NCI-H748 (cell line): ENCODE results near the gene SOWAHA.

Experiments
- DNase-seq: peaks from one replicate; lab custom pipeline; 2025; ENCODE audit not compliant: unreplicated experiment; lab: John Stamatoyannopoulos, UW

SOWAHA gene

DNA sequence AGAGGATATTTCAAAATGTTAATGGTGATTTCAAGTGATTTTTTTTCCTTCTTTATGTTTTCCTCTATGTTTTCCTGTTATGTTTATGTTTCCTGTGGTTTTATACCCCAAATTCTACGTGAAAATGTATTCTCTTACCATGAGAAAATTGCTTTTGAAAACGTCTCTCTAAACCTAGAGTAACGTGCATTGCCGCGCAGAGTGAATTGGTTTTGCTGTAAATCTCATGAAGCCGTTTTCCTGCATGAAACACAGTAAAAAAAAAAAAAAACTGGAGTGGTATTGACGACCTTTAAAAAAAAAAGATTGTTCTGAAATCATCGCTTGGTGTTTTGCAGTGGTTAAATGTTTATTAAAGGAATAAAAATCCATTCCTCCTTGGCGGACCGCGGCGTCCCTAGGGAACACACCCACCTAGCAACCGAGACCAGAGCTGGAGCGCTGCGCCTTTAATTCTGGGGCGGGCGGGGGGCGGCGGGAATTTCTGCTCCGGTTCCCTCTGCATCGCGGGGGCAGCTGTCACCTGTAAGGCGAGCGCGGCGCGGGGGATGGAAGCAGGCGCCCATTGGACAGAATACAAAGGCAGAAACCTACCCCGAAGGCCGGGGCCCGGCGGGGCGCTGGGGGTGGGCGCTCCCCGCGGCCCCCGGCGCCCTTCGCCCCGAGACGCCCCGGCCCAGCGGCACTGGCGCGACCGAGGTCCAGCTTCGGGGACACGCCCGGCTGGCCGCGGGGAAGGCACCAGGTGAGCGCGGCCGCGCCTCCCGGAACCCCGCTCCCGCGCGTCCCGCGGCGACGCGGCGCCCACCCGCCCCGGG lies at the start of gene SOWAHA:
TSS of gene SOWAHA (plus strand) at position 522 of the 818 bp plus-strand sequence. CDS start 320 bp downstream, outside the sequence.
- peak; percentile 85 for DNase-seq

DNA sequence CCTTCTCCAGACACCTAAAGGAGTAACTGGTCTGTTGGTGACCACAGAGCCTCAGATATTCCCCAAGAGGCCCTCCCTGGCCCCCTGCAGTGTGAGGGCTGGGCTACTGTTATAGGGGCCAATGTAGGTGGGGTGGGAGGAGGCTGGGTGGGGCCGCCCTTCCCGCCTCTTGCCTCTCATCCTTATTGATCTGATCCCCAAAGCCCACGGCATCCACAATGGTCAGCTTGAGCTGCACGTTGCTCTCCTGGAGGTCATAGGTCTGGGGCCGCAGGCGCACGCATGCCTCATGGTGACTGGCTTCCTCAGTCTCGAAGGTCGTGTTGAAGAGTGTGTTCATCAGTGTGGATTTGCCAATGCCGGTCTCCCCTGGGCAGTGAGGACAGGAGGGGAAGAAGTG lies 49.1 kb upstream of the SOWAHA start:
- DNase-seq: no peak

DNA sequence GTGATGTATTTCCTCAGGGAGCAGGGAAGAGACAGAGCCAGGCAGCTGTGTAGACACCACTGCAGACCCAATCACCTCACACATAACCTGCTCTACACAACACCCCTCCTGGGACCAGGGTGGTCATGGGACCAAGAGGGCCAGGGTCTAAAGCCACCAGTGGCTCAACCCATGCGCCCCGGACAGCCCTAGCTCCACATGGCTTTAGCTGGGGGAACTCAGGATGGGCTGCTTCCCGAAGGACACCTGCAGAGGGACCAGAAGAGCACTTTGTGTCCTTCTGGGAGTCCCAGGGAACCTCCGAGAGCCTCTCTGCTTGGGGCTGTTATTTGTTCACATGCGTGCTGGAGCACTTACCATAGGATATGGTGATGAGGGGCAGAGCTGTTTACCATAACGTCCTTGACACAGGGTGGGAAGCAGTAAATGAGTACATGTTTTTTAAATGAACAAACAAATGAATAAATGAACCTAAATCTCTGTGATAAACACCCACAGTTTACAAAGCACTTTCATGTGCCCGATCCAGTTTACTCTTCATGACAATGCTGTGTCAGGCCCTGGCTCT lies 48.3 kb upstream of the SOWAHA start:
- DNase-seq: no peak

DNA sequence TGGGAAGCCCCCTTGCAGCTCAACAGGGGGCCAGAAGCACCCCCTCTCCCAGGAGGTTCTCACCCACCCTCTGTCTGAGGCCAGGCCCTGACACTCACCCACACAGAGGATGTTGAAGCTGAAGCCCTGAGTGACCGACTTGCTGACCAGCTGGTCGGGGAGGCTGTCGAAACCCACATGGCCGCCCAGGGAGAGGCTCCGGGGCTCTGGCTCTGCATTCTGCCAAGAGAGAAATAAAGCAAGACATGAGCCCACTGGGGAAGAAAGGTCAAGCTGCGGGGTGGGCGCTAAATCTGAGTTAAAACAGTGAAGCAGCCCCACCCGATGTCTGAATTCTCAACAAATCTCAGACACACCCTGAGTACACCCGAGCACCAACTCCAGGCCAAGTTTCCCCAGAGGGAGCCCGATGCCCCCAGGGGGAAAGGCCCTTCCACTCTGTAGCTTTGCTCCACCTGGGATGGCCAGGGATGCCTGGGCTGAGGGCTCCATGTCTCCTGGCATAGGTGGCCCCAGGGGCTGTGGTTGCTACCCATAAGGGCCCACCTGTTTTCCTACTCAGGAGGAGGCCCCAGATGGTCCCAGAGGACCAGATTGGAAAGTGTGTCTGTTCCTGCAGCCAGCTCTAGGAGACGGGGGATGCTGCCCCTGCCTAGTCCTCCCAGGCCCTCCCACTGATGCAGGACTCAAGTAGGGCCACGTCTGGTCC lies 47.6 kb upstream of the SOWAHA start:
- DNase-seq: no peak

GRCh38 chr5:132766020-132766805 lies 46.9 kb upstream of the SOWAHA start:
- DNase-seq: no peak

DNA sequence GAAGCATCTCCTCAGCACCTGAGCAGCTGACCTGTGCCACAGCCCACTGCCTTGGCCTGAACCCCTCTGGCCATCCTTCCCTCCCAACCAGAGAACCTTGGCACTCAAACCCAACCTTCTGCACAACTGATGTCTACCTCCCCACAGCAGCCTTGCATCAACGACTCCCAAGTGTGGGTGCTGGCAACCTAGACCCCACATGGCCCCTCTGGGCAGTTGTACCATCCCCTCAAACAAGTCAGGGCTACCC lies 46.4 kb upstream of the SOWAHA start:
- no peak for DNase-seq

- no peak for DNase-seq
Observed at GRCh38 chr5:132767150-132767549, 46.0 kb upstream of the SOWAHA start.

GRCh38 chr5:132768485-132768868 lies 44.6 kb upstream of the SOWAHA start:
- DNase-seq: no peak

GRCh38 chr5:132770476-132771159 lies 42.5 kb upstream of the SOWAHA start:
- DNase-seq: no peak

DNA sequence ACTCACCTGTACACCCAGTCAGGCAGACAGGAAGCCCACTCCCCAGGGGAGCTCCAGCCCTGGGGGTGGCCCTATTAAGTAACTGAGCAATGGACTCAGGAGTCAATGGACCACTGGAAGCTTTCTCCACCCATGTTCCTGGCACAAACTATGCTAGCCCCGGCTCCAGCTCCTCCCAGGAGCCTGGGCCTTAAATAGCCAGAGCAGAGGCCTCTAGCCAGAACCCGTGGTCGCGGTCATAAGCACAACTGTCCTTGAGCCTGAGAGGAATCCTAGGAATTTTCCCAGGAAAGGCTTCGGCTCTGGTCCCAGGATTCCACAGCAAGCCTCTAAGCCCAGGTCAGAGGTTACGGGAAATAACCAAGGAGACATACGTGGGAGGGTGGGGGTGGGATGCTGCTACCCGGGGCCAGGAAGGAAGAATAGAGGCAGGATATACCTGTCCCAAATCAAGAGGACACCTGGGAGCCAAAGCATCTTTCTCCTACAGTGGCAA lies 41.6 kb upstream of the SOWAHA start:
- no peak for DNase-seq

- DNase-seq: no peak
Observed at GRCh38 chr5:132772291-132773070, 40.6 kb upstream of the SOWAHA start.

GRCh38 chr5:132773114-132773513 lies 40.0 kb upstream of the SOWAHA start:
- DNase-seq: no peak

- no peak for DNase-seq
Observed at GRCh38 chr5:132773601-132774355, 39.3 kb upstream of the SOWAHA start.

DNA sequence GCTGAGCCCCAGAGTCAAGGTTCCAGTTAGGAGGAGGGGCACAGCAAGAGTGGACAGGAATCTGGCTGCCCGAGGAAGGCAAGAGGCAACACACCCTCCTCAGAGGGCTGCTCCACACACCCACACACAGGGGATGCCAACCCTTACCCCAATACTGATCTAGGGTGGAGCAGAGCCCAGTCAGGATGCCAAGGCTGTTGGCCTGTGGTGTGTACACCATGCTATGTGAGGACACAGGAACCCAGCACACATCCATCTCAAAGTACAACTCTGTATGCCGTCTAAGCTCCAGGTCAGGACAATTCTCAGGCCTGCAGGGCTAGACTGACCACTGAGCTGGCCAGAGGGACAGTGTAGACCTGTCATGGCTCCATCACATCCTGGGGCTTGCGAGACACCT lies 38.7 kb upstream of the SOWAHA start:
- no peak for DNase-seq

DNA sequence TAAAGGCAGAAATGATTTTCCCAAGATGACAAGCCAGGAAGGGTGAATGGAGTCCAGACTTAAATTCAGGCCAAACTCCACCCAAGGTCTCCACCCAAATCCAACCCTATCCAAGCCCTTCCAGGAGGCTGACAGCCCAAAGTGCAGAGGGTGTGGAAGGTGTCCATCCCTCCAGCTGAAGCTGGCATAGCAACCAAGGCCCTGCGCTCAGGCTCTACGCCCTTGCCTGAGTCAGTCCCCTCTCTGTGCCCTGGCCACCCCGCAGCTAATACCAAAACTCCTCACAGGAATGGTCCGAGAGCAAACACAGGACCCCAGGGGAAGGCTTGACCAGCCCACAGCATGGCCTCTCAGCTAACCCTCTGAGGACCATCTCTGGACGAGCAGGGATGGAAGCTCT lies 38.2 kb upstream of the SOWAHA start:
- DNase-seq: no peak

DNA sequence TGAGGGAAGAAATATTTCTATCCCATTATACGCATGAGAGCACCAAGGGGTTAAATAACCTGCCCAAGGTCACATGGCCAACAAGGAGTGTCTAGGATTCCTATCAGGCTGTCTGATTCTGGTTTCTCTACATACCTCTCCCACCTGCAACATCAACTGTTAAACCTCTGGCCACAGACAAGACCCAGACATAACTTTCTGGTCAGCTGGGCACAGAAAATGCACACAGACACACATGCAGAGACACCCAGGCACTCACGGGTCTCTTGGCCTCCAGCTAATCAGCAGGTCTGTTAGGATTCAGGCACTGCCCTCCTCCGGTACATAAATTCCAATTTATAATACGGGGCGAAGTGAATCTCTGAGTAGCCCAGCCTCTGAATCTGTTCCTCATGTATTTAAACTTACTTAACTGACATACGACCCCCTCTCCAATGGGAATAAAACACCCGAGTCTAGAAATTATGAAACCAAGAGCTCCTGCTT lies 37.6 kb upstream of the SOWAHA start:
- DNase-seq: no peak

- DNase-seq: peak; percentile 64
Observed at GRCh38 chr5:132776131-132776937, 36.8 kb upstream of the SOWAHA start.

GRCh38 chr5:132776938-132777208 lies 36.2 kb upstream of the SOWAHA start:
- DNase-seq: no peak
